Liver (tissue), 9 donors: Measurements from ENCODE around the gene CACNA1S. TPM values are rescaled to one million over a fixed set of nuclear protein-coding genes. Genes with fewer than 3 reads are reported as not detected.

Experiments
- DNase-seq: peaks from one replicate; pipeline ENCODE4 v3.0.0-alpha.2; 2017; ENCODE audit warnings: low spot score
- H3K27ac ChIP-seq, 2 donors: one replicate each; pipeline ENCODE4 v1.7.0; 2013; ENCODE audit warnings: inconsistent platforms in 2 of 2, low read length in 2 of 2, control low read depth in 1 of 2, low read depth in 1 of 2, mild to moderate bottlenecking in 1 of 2
- H3K27me3 ChIP-seq, 4 donors: one replicate each; pipeline versions ENCODE4 v1.6.1 to v1.7.0; 2013; ENCODE audit warnings: low read length in 3 of 4, inconsistent platforms in 1 of 4, mild to moderate bottlenecking in 1 of 4, moderate library complexity in 1 of 4; ENCODE audit not compliant: control insufficient read depth in 4 of 4, insufficient read depth in 4 of 4
- H3K36me3 ChIP-seq, 4 donors: one replicate each; pipeline versions ENCODE4 v1.6.1 to v1.7.0; 2013; ENCODE audit warnings: low read length in 3 of 4, mild to moderate bottlenecking in 3 of 4, low read depth in 1 of 4, moderate library complexity in 1 of 4; ENCODE audit not compliant: control insufficient read depth in 4 of 4, insufficient read depth in 3 of 4
- H3K4me1 ChIP-seq, 4 donors: one replicate each; pipeline versions ENCODE4 v1.6.1 to v1.7.0; 2013; ENCODE audit warnings: low read length in 3 of 4, mild to moderate bottlenecking in 3 of 4, moderate library complexity in 1 of 4; ENCODE audit not compliant: control insufficient read depth in 4 of 4, insufficient read depth in 4 of 4
- H3K4me3 ChIP-seq, 3 donors: one replicate each; pipeline versions ENCODE4 v1.6.1 to v1.7.0; 2013; ENCODE audit warnings: low read length in 3 of 3, control low read depth in 1 of 3, low read depth in 1 of 3, mild to moderate bottlenecking in 1 of 3
- H3K9ac ChIP-seq, 2 donors: one replicate each; pipeline ENCODE4 v1.7.0; 2013; ENCODE audit warnings: low read length in 2 of 2, mild to moderate bottlenecking in 2 of 2, moderate library complexity in 2 of 2, control low read depth in 1 of 2, low read depth in 1 of 2
- H3K9me3 ChIP-seq, 4 donors: one replicate each; pipeline versions ENCODE4 v1.6.1 to v1.7.0; 2013; ENCODE audit warnings: low read length in 3 of 4; ENCODE audit not compliant: control insufficient read depth in 4 of 4
- ATF3 ChIP-seq: IDR thresholded peaks from 2 replicates; pipeline ENCODE4 v1.6.1; 2016; ENCODE audit warnings: antibody characterized with exemption
- CTCF ChIP-seq: fragments of 150-350 bp; IDR thresholded peaks from 2 replicates; pipeline ENCODE4 v1.5.1; 2017; ENCODE audit warnings: improper control_type of control experiment, low read depth, low read length; ENCODE audit not compliant: missing input control
- EGR1 ChIP-seq, 2 donors: IDR thresholded peaks; 2 replicates each; pipeline ENCODE4 v1.6.1; 2016 to 2018; ENCODE audit warnings: antibody characterized with exemption in 2 of 2, low read depth in 2 of 2
- FOXA1 ChIP-seq: IDR thresholded peaks from 2 replicates; pipeline ENCODE4 v1.6.1; 2016; ENCODE audit warnings: antibody characterized with exemption
- FOXA2 ChIP-seq: IDR thresholded peaks from 2 replicates; pipeline ENCODE4 v1.6.1; 2016; ENCODE audit warnings: antibody characterized with exemption
- GABPA ChIP-seq, 2 donors: IDR thresholded peaks in 1 of 2; conservative IDR thresholded peaks in 1 of 2; 2 replicates each; pipeline ENCODE4 v1.6.1; 2016; ENCODE audit warnings: antibody characterized with exemption in 2 of 2, mild to moderate bottlenecking in 1 of 2, moderate library complexity in 1 of 2
- HNF4A ChIP-seq, 2 donors: conservative IDR thresholded peaks; 2 replicates each; pipeline ENCODE4 v1.6.1; 2016; ENCODE audit warnings: antibody characterized with exemption in 2 of 2, mild to moderate bottlenecking in 2 of 2
- HNF4G ChIP-seq: IDR thresholded peaks from 2 replicates; pipeline ENCODE4 v1.6.1; 2016; ENCODE audit warnings: antibody characterized with exemption
- JUND ChIP-seq, 2 donors: IDR thresholded peaks; 2 replicates each; pipeline ENCODE4 v1.6.1; 2016; ENCODE audit warnings: antibody characterized with exemption in 2 of 2
- MAX ChIP-seq: IDR thresholded peaks from 2 replicates; pipeline ENCODE4 v1.6.1; 2016; ENCODE audit warnings: antibody characterized with exemption
- NR2F2 ChIP-seq: IDR thresholded peaks from 2 replicates; pipeline ENCODE4 v1.6.1; 2016; ENCODE audit warnings: antibody characterized with exemption
- RAD21 ChIP-seq, 2 donors: IDR thresholded peaks; 2 replicates each; pipeline ENCODE4 v1.6.1; 2016; ENCODE audit warnings: antibody characterized with exemption in 2 of 2, mild to moderate bottlenecking in 2 of 2
- REST ChIP-seq: IDR thresholded peaks from 2 replicates; pipeline ENCODE4 v1.6.1; 2016; ENCODE audit warnings: antibody characterized with exemption, mild to moderate bottlenecking
- RXRA ChIP-seq, 2 donors: IDR thresholded peaks; 2 replicates each; pipeline ENCODE4 v1.6.1; 2017 to 2018; ENCODE audit warnings: antibody characterized with exemption in 2 of 2, mild to moderate bottlenecking in 1 of 2
- SP1 ChIP-seq: IDR thresholded peaks from 2 replicates; pipeline ENCODE4 v1.6.1; 2018; ENCODE audit warnings: antibody characterized with exemption, mild to moderate bottlenecking
- TAF1 ChIP-seq: conservative IDR thresholded peaks from 2 replicates; pipeline ENCODE4 v1.6.1; 2016; ENCODE audit warnings: antibody characterized with exemption, mild to moderate bottlenecking
- YY1 ChIP-seq: IDR thresholded peaks from 2 replicates; pipeline ENCODE4 v1.6.1; 2016; ENCODE audit warnings: antibody characterized with exemption, mild to moderate bottlenecking
- ZBTB33 ChIP-seq: IDR thresholded peaks from 2 replicates; pipeline ENCODE4 v1.6.1; 2016; ENCODE audit warnings: antibody characterized with exemption
- WGBS: extraction: QIAGEN DNeasy Blood & Tissue Kit; methylation state at CpG from one replicate; pipeline ENCODE4 v1.1.7; 2013; 5-methylcytosine and 5-hydroxymethylcytosine counted together
- polyA plus RNA-seq, 2 donors: library from polyadenylated mRNA; stranded (reverse) in 1 of 2; unstranded in 1 of 2; fragments of 200-250 nt in 1 of 2; fragments of >200 nt in 1 of 2; fragmentation: Nextera tagmentation in 1 of 2; extraction: Ambion mirVana in 1 of 2; gene quantifications; one replicate each; pipeline versions ENCODE4 v1.2.1 to v1.2.3, GENCODE V29; 2013 to 2015
- total RNA-seq, 2 donors: library from RNA; depleted of rRNA; stranded (reverse); fragments of >200 nt; gene quantifications; one replicate each; pipeline ENCODE4 v1.2.3, GENCODE V29; 2014
- donor health status: healthy.
- donor health status: healthy.
- donor health status: healthy.
- donor health status: healthy.
- donor health status: healthy.

Gene CACNA1S
- total and polyA plus RNA-seq, 4 donors: under 0.01 to 0.33 TPM; not detected in 2

- Histone ChIP-seq H3K9ac (no peak overlapping the region), H3K36me3 (no peaks in the 10 kb centered on the region), H3K4me1 (peaks cover 0 to 9% (median 4%) of the 10 kb centered on the region in 4 donors), H3K27me3 (peaks cover 0 to 5% (median 0%) of the 10 kb centered on the region in 4 donors), H3K4me3 (no peak overlapping the region), H3K27ac (no peak overlapping the region), H3K9me3 (no peaks in the 10 kb centered on the region)
- WGBS: 89% methylated on average over 7 of the region's 7 CpGs
- DNase-seq: no peak
- TF ChIP-seq EGR1 (IDR thresholded peaks at IDR 0.05; ENCODE audit: low read depth in 2 of 2) (no peak), GABPA (IDR thresholded peaks at IDR 0.05 in 1 of 2, conservative IDR thresholded peaks at IDR 0.05 in 1 of 2) (no peak), RAD21 (IDR thresholded peaks at IDR 0.05) (no peak), NR2F2 (no peak), HNF4A (conservative IDR thresholded peaks at IDR 0.05) (no peak), TAF1 (no peak), ATF3 (no peak), RXRA (IDR thresholded peaks at IDR 0.05) (no peak), HNF4G (no peak), REST (no peak), MAX (no peak), FOXA2 (no peak), FOXA1 (no peak), YY1 (no peak), ZBTB33 (no peak), CTCF (no peak), SP1 (no peak), JUND (IDR thresholded peaks at IDR 0.05) (no peak)
Measured at GRCh38 chr1:201111156-201111555, 1.1 kb downstream of the CACNA1S start.
